ENCODE results near the gene FAM111A. TPM values are rescaled to one million over a fixed set of nuclear protein-coding genes. Genes with fewer than 3 reads are reported as not detected.

The FAM111A gene
- total and polyA plus RNA-seq, 10 of the 15 experiments (the other 5 are each of a cell fraction or from before 2014, with no cell fraction given) = 26.6 to 95.0 (median 67.5) TPM

- TF ChIP-seq BCL3 (IDR thresholded peaks at IDR 0.05; ENCODE audit: borderline replicate concordance, insufficient read depth, low read depth, low read length, poor library complexity, severe bottlenecking) (no peak), POLR2A (IDR thresholded peaks at IDR 0.05; ENCODE audit: low read depth, low read length) (no peak), CBX3 (IDR thresholded peaks at IDR 0.05; ENCODE audit: borderline replicate concordance, low read depth) (no peak), ZNF274 (IDR thresholded peaks at IDR 0.05; ENCODE audit: insufficient read depth, insufficient read length) (no peak), RB1 (IDR thresholded peaks at IDR 0.05; ENCODE audit: borderline replicate concordance) (peak; percentile 50; the same call in 1 of the 2 replicates), ZNF622 (IDR thresholded peaks at IDR 0.05) (no peak), ZNF687 (IDR thresholded peaks at IDR 0.05) (no peak), FOS (IDR thresholded peaks at IDR 0.05; ENCODE audit: borderline replicate concordance, extremely low read depth, insufficient read length) (no peak), NBN (IDR thresholded peaks at IDR 0.05) (0 out of 2 replicates have a peak, but pooled peaks have one; percentile 40)
- TF ChIP-seq, protein P1, sequence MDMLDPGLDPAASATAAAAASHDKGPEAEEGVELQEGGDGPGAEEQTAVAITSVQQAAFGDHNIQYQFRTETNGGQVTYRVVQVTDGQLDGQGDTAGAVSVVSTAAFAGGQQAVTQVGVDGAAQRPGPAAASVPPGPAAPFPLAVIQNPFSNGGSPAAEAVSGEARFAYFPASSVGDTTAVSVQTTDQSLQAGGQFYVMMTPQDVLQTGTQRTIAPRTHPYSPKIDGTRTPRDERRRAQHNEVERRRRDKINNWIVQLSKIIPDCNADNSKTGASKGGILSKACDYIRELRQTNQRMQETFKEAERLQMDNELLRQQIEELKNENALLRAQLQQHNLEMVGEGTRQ (IDR thresholded peaks at IDR 0.05; ENCODE audit: borderline replicate concordance, low read depth, low read length) = no peak
- TF ChIP-seq, protein P2, sequence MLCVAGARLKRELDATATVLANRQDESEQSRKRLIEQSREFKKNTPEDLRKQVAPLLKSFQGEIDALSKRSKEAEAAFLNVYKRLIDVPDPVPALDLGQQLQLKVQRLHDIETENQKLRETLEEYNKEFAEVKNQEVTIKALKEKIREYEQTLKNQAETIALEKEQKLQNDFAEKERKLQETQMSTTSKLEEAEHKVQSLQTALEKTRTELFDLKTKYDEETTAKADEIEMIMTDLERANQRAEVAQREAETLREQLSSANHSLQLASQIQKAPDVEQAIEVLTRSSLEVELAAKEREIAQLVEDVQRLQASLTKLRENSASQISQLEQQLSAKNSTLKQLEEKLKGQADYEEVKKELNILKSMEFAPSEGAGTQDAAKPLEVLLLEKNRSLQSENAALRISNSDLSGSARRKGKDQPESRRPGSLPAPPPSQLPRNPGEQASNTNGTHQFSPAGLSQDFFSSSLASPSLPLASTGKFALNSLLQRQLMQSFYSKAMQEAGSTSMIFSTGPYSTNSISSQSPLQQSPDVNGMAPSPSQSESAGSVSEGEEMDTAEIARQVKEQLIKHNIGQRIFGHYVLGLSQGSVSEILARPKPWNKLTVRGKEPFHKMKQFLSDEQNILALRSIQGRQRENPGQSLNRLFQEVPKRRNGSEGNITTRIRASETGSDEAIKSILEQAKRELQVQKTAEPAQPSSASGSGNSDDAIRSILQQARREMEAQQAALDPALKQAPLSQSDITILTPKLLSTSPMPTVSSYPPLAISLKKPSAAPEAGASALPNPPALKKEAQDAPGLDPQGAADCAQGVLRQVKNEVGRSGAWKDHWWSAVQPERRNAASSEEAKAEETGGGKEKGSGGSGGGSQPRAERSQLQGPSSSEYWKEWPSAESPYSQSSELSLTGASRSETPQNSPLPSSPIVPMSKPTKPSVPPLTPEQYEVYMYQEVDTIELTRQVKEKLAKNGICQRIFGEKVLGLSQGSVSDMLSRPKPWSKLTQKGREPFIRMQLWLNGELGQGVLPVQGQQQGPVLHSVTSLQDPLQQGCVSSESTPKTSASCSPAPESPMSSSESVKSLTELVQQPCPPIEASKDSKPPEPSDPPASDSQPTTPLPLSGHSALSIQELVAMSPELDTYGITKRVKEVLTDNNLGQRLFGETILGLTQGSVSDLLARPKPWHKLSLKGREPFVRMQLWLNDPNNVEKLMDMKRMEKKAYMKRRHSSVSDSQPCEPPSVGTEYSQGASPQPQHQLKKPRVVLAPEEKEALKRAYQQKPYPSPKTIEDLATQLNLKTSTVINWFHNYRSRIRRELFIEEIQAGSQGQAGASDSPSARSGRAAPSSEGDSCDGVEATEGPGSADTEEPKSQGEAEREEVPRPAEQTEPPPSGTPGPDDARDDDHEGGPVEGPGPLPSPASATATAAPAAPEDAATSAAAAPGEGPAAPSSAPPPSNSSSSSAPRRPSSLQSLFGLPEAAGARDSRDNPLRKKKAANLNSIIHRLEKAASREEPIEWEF (IDR thresholded peaks at IDR 0.05; ENCODE audit: insufficient replicate concordance, low read depth, low read length) = no peak
- TF ChIP-seq, protein P3, sequence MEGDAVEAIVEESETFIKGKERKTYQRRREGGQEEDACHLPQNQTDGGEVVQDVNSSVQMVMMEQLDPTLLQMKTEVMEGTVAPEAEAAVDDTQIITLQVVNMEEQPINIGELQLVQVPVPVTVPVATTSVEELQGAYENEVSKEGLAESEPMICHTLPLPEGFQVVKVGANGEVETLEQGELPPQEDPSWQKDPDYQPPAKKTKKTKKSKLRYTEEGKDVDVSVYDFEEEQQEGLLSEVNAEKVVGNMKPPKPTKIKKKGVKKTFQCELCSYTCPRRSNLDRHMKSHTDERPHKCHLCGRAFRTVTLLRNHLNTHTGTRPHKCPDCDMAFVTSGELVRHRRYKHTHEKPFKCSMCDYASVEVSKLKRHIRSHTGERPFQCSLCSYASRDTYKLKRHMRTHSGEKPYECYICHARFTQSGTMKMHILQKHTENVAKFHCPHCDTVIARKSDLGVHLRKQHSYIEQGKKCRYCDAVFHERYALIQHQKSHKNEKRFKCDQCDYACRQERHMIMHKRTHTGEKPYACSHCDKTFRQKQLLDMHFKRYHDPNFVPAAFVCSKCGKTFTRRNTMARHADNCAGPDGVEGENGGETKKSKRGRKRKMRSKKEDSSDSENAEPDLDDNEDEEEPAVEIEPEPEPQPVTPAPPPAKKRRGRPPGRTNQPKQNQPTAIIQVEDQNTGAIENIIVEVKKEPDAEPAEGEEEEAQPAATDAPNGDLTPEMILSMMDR (IDR thresholded peaks at IDR 0.05 in 2 of 3, conservative IDR thresholded peaks at IDR 0.05 in 1 of 3; ENCODE audit: control insufficient read depth in 2 of 3, extremely low read depth in 1 of 3, insufficient read depth in 1 of 3, low read depth in 3 of 3, low read length in 3 of 3) = peak; percentile 67 to 92 (median 89)
Measured at GRCh38 chr11:59186130-59186594, 43.5 kb downstream of the FAM111A start (continued).

All from GM12878 (cell line).